HG03460 (cell line): ENCODE data around the gene MAP3K5.

Experiments
- ATAC-seq: cut with Tn5 transposase; IDR thresholded peaks from one replicate; pipeline ENCODE4 v1.9.1; 2021; ENCODE audit not compliant: unreplicated experiment

Gene MAP3K5

DNA sequence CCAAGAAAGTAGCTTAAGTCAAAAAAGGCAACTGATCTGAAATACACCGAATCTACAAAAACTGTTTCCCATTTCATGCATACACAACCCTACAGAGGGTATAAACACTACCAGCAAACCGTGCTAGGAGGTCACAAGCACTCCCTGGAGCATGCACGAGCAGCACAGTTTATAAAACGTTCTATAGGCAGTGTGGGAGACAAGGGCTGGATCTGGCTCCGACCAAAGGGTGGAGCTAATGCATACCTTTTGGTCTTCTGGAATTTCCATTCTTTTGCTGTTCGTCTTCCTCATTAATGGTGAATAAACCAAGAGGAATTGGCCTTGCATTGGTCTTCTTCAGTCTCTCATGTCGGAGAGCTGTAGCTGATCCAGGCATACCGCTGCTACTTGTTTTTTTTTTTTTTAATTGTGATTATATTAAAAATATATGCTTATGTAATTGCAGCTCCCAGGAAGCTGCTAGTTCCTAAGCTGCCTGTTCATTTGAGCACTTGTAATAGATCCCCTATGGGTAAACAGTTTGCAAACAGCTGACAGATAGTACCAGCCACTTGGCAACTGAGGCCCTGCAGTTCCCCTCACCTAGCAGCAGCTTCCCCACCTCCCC is 266.6 kb downstream of the MAP3K5 start:
- no peak for ATAC-seq

- no peak for ATAC-seq
These were observed 267.3 kb downstream of the MAP3K5 start for GRCh38 chr6:136524936-136525413.

- ATAC-seq: no peak
These were observed 267.8 kb downstream of the MAP3K5 start for GRCh38 chr6:136524339-136524935.

DNA sequence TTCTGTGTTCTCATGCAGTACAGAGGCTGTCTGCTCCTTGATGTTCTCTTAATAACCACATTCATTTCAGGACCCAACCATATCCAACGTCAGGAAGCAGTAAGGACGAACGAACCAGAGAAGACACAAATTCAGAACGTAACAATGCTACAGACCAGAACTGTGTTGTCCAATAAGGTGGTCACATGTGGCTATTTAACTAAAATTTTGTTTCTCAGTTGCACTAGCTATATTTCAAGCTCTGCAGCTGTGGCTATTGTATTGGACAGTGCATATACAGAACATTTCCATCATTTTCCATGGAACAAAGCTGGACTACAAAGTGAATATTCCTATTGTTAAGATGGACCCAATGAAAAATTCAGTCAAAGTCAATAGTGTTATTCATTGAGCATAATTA is 269.1 kb downstream of the MAP3K5 start:
- no peak for ATAC-seq

GRCh38 chr6:136522636-136523035 is 269.6 kb downstream of the MAP3K5 start:
- ATAC-seq: no peak

- ATAC-seq: no peak
These were observed 270.4 kb downstream of the MAP3K5 start for GRCh38 chr6:136521911-136522310.

DNA sequence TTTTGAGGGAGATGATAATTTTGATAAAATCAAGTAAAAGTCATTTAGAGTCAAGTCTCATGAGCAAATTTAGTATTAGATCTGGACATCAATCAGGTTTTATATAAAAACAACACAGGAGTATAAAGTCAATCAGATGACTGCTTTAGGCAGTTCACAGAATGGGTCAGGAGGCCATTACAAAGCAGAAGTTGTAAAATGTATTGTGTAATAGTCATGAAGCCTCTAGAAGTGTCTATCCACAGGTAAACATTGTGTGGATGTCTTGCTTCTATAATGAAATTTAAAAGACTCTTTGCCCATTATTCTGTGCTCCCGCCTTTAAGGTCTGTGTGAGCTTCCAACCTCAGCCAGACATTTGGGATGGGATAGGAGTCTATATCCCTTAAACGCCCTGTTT is 270.9 kb downstream of the MAP3K5 start:
- ATAC-seq: no peak

- ATAC-seq: no peak
These were observed 271.8 kb downstream of the MAP3K5 start for GRCh38 chr6:136520517-136520916.

DNA sequence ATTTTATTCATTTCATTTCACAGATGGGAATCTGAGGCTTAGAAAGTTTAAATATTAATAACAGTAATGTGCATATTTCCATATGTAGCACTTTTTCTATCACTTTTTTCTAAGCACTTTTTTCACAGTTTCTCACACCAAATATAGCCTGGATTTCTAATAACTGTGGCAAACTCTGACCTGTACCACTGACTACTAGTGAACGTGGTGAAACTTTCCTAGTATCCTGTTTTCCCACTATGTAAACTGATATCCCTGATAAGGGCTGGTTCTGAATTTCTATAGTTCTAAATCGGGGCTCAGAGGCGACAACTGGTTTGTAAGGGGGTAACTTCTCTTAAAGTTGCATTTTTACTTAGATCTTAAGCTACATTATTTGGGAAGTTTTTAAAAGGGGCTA is 274.7 kb downstream of the MAP3K5 start:
- no peak for ATAC-seq

- ATAC-seq: no peak
These were observed 275.3 kb downstream of the MAP3K5 start for GRCh38 chr6:136517002-136517401.

GRCh38 chr6:136514591-136514990 is 277.7 kb downstream of the MAP3K5 start:
- no peak for ATAC-seq

DNA sequence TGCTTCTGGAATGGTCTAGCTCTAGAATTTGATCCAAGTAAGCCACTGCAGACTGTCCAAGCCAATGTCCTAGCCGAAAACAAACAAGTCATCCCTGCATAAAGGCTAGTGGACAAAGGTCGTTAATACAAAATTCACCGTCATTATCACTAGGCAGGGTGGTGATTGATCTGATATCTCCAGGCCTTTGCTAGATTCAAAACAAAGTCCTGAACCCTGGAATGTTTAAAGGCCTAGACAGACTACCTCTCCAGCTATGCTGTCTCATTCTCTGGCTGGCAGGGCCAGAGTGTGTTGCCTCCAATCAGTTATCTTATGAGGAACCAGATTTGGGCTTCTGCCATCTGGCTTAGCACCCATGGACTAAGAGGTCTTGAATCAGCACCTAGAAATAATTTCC is 280.4 kb downstream of the MAP3K5 start:
- no peak for ATAC-seq

DNA sequence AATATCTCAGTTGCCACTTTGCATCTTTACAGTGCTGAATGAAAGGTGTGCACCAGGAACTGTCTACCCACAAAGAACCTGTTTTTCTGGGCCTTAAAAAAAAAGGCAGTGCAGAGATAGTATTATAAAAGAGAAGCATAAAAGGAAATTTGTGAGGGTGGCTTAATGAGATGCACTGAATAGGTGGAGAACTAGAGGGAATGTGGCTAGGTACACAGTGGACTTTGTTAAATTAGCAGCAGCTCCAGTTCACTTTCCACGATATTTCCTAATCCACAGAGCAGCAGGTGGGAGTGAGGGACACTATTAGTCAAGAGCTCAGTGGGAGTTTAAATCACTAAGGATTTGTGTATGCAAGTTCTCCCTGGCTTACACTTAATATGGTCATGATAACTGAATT is 280.9 kb downstream of the MAP3K5 start:
- ATAC-seq: no peak

DNA sequence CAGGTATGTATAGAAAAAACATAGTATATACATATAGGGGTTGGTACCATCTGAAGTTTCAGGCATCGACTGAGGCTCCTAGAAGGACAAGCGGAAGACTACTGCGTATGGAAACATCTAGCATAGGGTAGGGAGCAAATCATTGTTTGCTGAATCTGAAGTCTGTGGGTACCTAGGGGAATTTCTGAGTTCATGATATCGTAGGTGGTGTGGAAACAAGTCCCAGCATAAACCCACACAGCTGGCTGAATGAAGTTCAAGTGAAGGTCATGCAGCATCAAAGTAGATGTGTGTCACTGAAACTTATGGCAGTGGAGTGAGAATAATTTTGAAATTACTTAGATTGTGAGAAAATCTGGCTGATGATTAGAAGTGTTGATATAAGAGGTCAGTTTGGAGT is 281.5 kb downstream of the MAP3K5 start:
- no peak for ATAC-seq

DNA sequence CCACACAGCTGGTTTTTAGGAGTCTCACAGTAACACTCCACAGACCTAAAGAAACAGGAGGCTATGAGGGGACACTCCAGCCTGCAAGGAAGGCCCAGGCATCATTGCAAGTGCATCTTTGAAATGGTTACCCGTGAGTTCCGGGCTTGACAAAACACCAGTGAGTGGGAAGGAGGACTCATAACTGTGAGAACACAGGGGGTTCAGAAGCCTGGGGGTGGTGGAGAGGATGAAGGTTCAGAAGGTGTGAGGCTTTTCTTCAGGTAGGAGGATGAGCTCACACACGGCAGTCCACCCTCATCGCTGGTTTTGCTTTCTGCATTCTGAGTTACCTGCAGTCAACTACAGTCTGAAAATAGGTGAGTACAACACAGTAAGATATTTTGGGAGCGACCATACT is 282.0 kb downstream of the MAP3K5 start:
- ATAC-seq: no peak

DNA sequence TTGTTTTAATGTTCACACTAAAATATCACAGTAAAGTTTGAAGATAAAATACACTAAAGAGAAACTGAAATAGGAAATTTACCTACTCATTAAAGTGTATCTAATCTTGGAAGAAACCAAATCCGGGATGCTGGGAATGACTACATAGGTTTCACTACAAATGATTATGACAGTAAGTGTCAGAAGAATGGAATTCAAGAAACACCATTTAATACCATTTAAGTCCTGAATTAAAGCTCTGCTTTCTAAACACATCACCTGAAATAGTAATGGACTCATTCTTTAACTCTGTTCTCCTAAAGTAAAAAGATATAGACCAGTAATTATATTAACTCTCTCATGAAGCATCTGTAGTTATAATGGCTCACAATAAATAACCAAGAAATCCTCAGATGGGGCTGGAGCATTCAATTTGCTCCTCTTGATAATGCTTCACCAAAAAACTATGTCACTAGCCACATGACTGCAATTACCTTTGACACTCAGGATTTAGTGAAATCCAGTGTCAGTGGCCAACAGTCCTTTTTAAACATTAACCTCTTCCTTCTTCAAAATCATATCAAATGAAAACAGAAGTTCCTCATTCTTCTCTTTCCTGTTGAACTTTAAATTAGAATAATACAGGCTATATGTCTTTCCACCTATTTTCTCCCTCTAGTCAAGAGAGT is 283.4 kb downstream of the MAP3K5 start:
- ATAC-seq: no peak
